ENCODE data around the gene SELENBP1. TPM values are rescaled to one million over a fixed set of nuclear protein-coding genes. Genes with fewer than 3 reads are reported as not detected.
A peak's percentile ranks its signal among the peaks of the same experiment; 100 is the strongest.

Gene SELENBP1
- total and polyA plus RNA-seq, 9 of the 15 experiments (the other 6 are each of a cell fraction or from before 2014, with no cell fraction given): 25.8 to 81.2 (median 47.1) TPM

GRCh38 chr1:151327223-151327902, 45.1 kb downstream of the SELENBP1 start, which contains the start of gene PI4KB (continued):
- 0 out of 2 replicates have a peak, but pooled peaks have one; percentile 6 for TF ChIP-seq DEAF1 (CRISPR knock-in tag; IDR thresholded peaks at IDR 0.05)
- no peak for TF ChIP-seq IRF1 (CRISPR knock-in tag; IDR thresholded peaks at IDR 0.05; ENCODE audit: borderline replicate concordance)
- TF ChIP-seq GTF3C2 (IDR thresholded peaks at IDR 0.05; ENCODE audit: borderline replicate concordance, extremely low read depth, insufficient read length): no peak
- no peak for TF ChIP-seq TEAD4 (IDR thresholded peaks at IDR 0.05; ENCODE audit: low read length)
- no peak for TF ChIP-seq TEAD4 (CRISPR knock-in tag; IDR thresholded peaks at IDR 0.05; ENCODE audit: borderline replicate concordance)
- TF ChIP-seq NCOA4 (IDR thresholded peaks at IDR 0.05; ENCODE audit: partially characterized antibody): no peak
- no peak for TF ChIP-seq PYGO2 (tag; IDR thresholded peaks at IDR 0.05)
- TF ChIP-seq HNRNPK (IDR thresholded peaks at IDR 0.05; ENCODE audit: low read depth, low read length, poor library complexity, severe bottlenecking): no peak
- TF ChIP-seq MXI1 (IDR thresholded peaks at IDR 0.05; ENCODE audit: low read depth, low read length): peak; percentile 45; the same call in 1 of the 2 replicates
- no peak for TF ChIP-seq ZNF436 (CRISPR knock-in tag; IDR thresholded peaks at IDR 0.05)
- no peak for TF ChIP-seq ZFP91 (CRISPR knock-in tag; IDR thresholded peaks at IDR 0.05)
- TF ChIP-seq DIDO1 (tag; IDR thresholded peaks at IDR 0.05; ENCODE audit: low read depth): no peak
- no peak for TF ChIP-seq KDM1A (IDR thresholded peaks at IDR 0.05)
- peak; percentile 59 for TF ChIP-seq HNRNPLL (IDR thresholded peaks at IDR 0.05; ENCODE audit: low read depth, low read length, poor library complexity, severe bottlenecking)
- no peak; the same call in 1 of the 2 replicates for TF ChIP-seq NCOR1 (IDR thresholded peaks at IDR 0.05)
- TF ChIP-seq, protein P1, sequence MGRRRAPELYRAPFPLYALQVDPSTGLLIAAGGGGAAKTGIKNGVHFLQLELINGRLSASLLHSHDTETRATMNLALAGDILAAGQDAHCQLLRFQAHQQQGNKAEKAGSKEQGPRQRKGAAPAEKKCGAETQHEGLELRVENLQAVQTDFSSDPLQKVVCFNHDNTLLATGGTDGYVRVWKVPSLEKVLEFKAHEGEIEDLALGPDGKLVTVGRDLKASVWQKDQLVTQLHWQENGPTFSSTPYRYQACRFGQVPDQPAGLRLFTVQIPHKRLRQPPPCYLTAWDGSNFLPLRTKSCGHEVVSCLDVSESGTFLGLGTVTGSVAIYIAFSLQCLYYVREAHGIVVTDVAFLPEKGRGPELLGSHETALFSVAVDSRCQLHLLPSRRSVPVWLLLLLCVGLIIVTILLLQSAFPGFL (CRISPR knock-in tag; IDR thresholded peaks at IDR 0.05): no peak
- no peak for TF ChIP-seq ZBTB8A (IDR thresholded peaks at IDR 0.05; ENCODE audit: partially characterized antibody)
- no peak for TF ChIP-seq TAF7 (tag; IDR thresholded peaks at IDR 0.05)
- TF ChIP-seq SIX5 (IDR thresholded peaks at IDR 0.05; ENCODE audit: borderline replicate concordance in 1 of 2, insufficient read depth in 1 of 2, low read depth in 1 of 2, low read length in 2 of 2): no peak
